PFSK-1 (cell line): ENCODE data around the gene C2orf76.

Experiments
- FOXP2 ChIP-seq: optimal IDR thresholded peaks from 2 replicates; pipeline ENCODE3; 2011; ENCODE audit warnings: borderline replicate concordance, control low read depth, inconsistent platforms; ENCODE audit not compliant: insufficient read depth; ENCODE audit errors: extremely low read length, extremely low read depth
- POLR2AphosphoS5 ChIP-seq: IDR thresholded peaks from 2 replicates; pipeline ENCODE4 v1.6.1; 2012; ENCODE audit warnings: low read depth, mild to moderate bottlenecking, control low read depth, low read length, moderate library complexity
- REST ChIP-seq, 2 experiments: IDR thresholded peaks; 2 replicates each; pipeline versions ENCODE4 v1.6.1 to v1.8.0; 2011 to 2012; ENCODE audit warnings: low read depth in 2 of 2, low read length in 2 of 2, control low read depth in 1 of 2, inconsistent platforms in 1 of 2, mild to moderate bottlenecking in 1 of 2, moderate library complexity in 1 of 2; ENCODE audit not compliant: insufficient read depth in 1 of 2
- SIN3A ChIP-seq: IDR thresholded peaks from 2 replicates; pipeline ENCODE4 v1.6.1; 2012; ENCODE audit warnings: mild to moderate bottlenecking, low read length, moderate library complexity, borderline replicate concordance; ENCODE audit not compliant: insufficient read depth
- TAF1 ChIP-seq: IDR thresholded peaks from 2 replicates; pipeline ENCODE4 v1.6.1; 2012; ENCODE audit warnings: low read length, control low read depth, borderline replicate concordance; ENCODE audit not compliant: insufficient read depth

GRCh38 chr2:119387381-119388129, 20.9 kb upstream of the C2orf76 start:
- TF ChIP-seq TAF1: no peak
- no peak for TF ChIP-seq SIN3A
- TF ChIP-seq POLR2AphosphoS5: no peak
- no peak for TF ChIP-seq REST (IDR thresholded peaks at IDR 0.05; ENCODE audit: insufficient read depth in 1 of 2, low read depth in 2 of 2, low read length in 2 of 2)
- TF ChIP-seq FOXP2: no peak
